Upper lobe of left lung (tissue), 4 donors: ENCODE data around the gene AUP1.

ENCODE experiments used
- CTCF ChIP-seq, 6 experiments: fragments of 450-650 bp in 4 of 6; fragments of 200-600 bp in 2 of 6; sonication (generic) in 2 of 6; IDR thresholded peaks; one replicate each; pipeline ENCODE4 v1.5.1; 2016 to 2019; ENCODE audit warnings: antibody characterized with exemption in 6 of 6
- EP300 ChIP-seq, 4 donors: sonication (generic); formaldehyde crosslinking; IDR thresholded peaks; one replicate each; pipeline ENCODE4 v1.5.1; 2017; ENCODE audit warnings: antibody characterized with exemption in 4 of 4, control low read depth in 2 of 4
- POLR2A ChIP-seq, 4 donors: fragments of 450-650 bp; IDR thresholded peaks; one replicate each; pipeline ENCODE4 v1.5.1; 2016 to 2017; ENCODE audit warnings: antibody characterized with exemption in 4 of 4, mild to moderate bottlenecking in 2 of 4
- POLR2AphosphoS5 ChIP-seq, 2 donors: sonication (generic); formaldehyde crosslinking; IDR thresholded peaks; one replicate each; pipeline ENCODE4 v1.5.1; 2017; ENCODE audit warnings: antibody characterized with exemption in 2 of 2

GRCh38 chr2:74510272-74510671 is 19.2 kb downstream of the AUP1 start:
- no peak for TF ChIP-seq CTCF (IDR thresholded peaks at IDR 0.05)
- TF ChIP-seq POLR2A (IDR thresholded peaks at IDR 0.05) = no peak
- no peak for TF ChIP-seq POLR2AphosphoS5 (IDR thresholded peaks at IDR 0.05)
- no peak for TF ChIP-seq EP300 (IDR thresholded peaks at IDR 0.05)
